ENCODE data around the gene RBM38. TPM values are rescaled to one million over a fixed set of nuclear protein-coding genes. Genes with fewer than 3 reads are reported as not detected.

RBM38 gene
- total and polyA plus RNA-seq, 9 of the 15 experiments (the other 6 are each of a cell fraction or from before 2014, with no cell fraction given): 0.28 to 82.4 (median 33.2) TPM

- peak; percentile 71 to 87 (median 76) for DNase-seq (ENCODE audit: extremely low read depth in 1 of 4, low spot score in 3 of 4)
- Histone ChIP-seq H3K79me2 (ENCODE audit: control insufficient read depth, insufficient read depth, low read length) (no peaks in the 10 kb centered on the region), H3K27me3 (ENCODE audit: control insufficient read depth in 2 of 2, insufficient read depth in 2 of 2, low read length in 2 of 2) (no peaks in the 10 kb centered on the region), H4K20me1 (replicated peaks; ENCODE audit: control insufficient read depth, insufficient read depth, low read length) (no peaks in the 10 kb centered on the region), H3K9ac (ENCODE audit: insufficient read depth in 1 of 2, low read depth in 2 of 2, low read length in 2 of 2) (peak overlapping the region in 1 of 2 experiments; percentile 45; a peak in 1 of 4 replicates), H3K27ac (ENCODE audit: extremely low read depth, low read depth, low read length) (no peak overlapping the region), H3K9me1 (ENCODE audit: control insufficient read depth, insufficient read depth, low read length) (no peaks in the 10 kb centered on the region), H3K36me3 (ENCODE audit: control insufficient read depth, insufficient read depth, low read length) (no peaks in the 10 kb centered on the region), H2AFZ (ENCODE audit: low read depth, low read length) (no peak overlapping the region), H3K9me3 (replicated peaks; ENCODE audit: control insufficient read depth, insufficient read depth, low read depth, low read length) (no peaks in the 10 kb centered on the region), H3K4me2 (ENCODE audit: insufficient read depth, low read length) (0 out of 2 replicates have a peak overlapping the region, but pooled peaks have one; percentile 12), H3K4me3 (no peak overlapping the region), H3K4me1 (replicated peaks in 1 of 2; ENCODE audit: control insufficient read depth in 2 of 2, insufficient read depth in 2 of 2, low read length in 2 of 2) (peaks cover 50 to 53% of the 10 kb centered on the region in 2 experiments)
- WGBS (ENCODE audit: insufficient coverage, low coverage, missing lambda C conversion rate): 4% methylated on average over 17 of the region's 17 CpGs
- in situ Hi-C loops (cut with MboI) (no loop called here), intact Hi-C loops (cut with micrococcal nuclease) (no loop called here)
- ChIA-PET POLR2A (interaction anchor here (0.6 to 2.1 kb wide), 12 partner anchors 9 to 40 kb away, joined by 3 to 13 read pairs (median 4); no protein-coding TSS in a partner anchor), CTCF (ENCODE audit: low intra/inter-chr PET ratio) (no interaction called here)
- no TSS peak for BruUV-seq (replicated peaks)
- ATAC-seq: peak; percentile 73
- peak; percentile 77 for FAIRE-seq
- TF ChIP-seq ZKSCAN3 (CRISPR knock-in tag; IDR thresholded peaks at IDR 0.05) (no peak), NCOR1 (IDR thresholded peaks at IDR 0.05) (peak; percentile 60; the same call in 1 of the 2 replicates), SOX6 (IDR thresholded peaks at IDR 0.05) (peak; percentile 28; the same call in 1 of the 2 replicates), CREM (IDR thresholded peaks at IDR 0.05; ENCODE audit: low read depth) (0 out of 2 replicates have a peak, but pooled peaks have one; percentile 19), RB1 (IDR thresholded peaks at IDR 0.05; ENCODE audit: low read depth) (0 out of 2 replicates have a peak, but pooled peaks have one; percentile 17), JUND (IDR thresholded peaks at IDR 0.05; ENCODE audit: borderline replicate concordance, low read depth, low read length) (no peak), JUND (tag; IDR thresholded peaks at IDR 0.05; ENCODE audit: borderline replicate concordance, low read depth, low read length) (peak; percentile 14; the same call in 1 of the 3 replicates), CBX3 (IDR thresholded peaks at IDR 0.05; ENCODE audit: borderline replicate concordance in 1 of 2, low read length in 2 of 2) (peak in 1 of 2 experiments; percentile 10; a peak in 1 of 3 replicates), TAL1 (IDR thresholded peaks at IDR 0.05) (peak; percentile 60; the same call in 1 of the 2 replicates), CBX1 (IDR thresholded peaks at IDR 0.05; ENCODE audit: low read depth) (no peak), KDM1A (IDR thresholded peaks at IDR 0.05) (peak; percentile 37 to 43; a peak in 2 of 4 replicates), CXXC5 (CRISPR knock-in tag; IDR thresholded peaks at IDR 0.05) (peak; percentile 38; the same call in 1 of the 2 replicates), BRF1 (IDR thresholded peaks at IDR 0.05; ENCODE audit: borderline replicate concordance, extremely low read depth, insufficient read length) (no peak), RBM25 (IDR thresholded peaks at IDR 0.05; ENCODE audit: low read depth, low read length, severe bottlenecking) (peak; percentile 87), BRD9 (IDR thresholded peaks at IDR 0.05; ENCODE audit: low read depth, partially characterized antibody) (peak; percentile 98), TCF3 (CRISPR knock-in tag; IDR thresholded peaks at IDR 0.05) (peak; percentile 82), BHLHE40 (IDR thresholded peaks at IDR 0.05; ENCODE audit: low read length) (peak; percentile 55; the same call in 1 of the 2 replicates), TBP (optimal IDR thresholded peaks at IDR 0.05; ENCODE audit: low read depth, low read length) (no peak), HDAC1 (IDR thresholded peaks at IDR 0.05) (peak in 1 of 2 experiments; percentile 67; a peak in 2 of 4 replicates), BRCA1 (IDR thresholded peaks at IDR 0.05) (no peak), BRCA1 (CRISPR knock-in tag; IDR thresholded peaks at IDR 0.05) (no peak), MYNN (IDR thresholded peaks at IDR 0.05) (peak; percentile 58; the same call in 1 of the 2 replicates), MYNN (CRISPR knock-in tag; IDR thresholded peaks at IDR 0.05) (no peak), MLLT1 (IDR thresholded peaks at IDR 0.05) (peak in 1 of 2 experiments; percentile 68; a peak in 1 of 4 replicates)
Measured at GRCh38 chr20:57417830-57418780, 26.9 kb downstream of the RBM38 start.
